ENCODE measurements around the gene GOLGA8O. TPM values are rescaled to one million over a fixed set of nuclear protein-coding genes. Genes with fewer than 3 reads are reported as not detected.
"Not testable (repeated sequence)": the region's sequence is repeated elsewhere in the genome, so short reads cannot be mapped to it uniquely, and the experiment has no call there.

GOLGA8O gene
- total and polyA plus RNA-seq, 10 of the 15 experiments (the other 5 are each of a cell fraction or from before 2014, with no cell fraction given) = 0.04 to 0.07 (median 0.05) TPM; not detected in 7

- BruUV-seq (replicated peaks); POLR2A ChIA-PET: not testable (repeated sequence)
These were observed 37.3 kb upstream of the GOLGA8O start for GRCh38 chr15:32492768-32493167.

GRCh38 chr15:32486474-32486873, 31.0 kb upstream of the GOLGA8O start:
- FAIRE-seq = not testable (repeated sequence)

More at GRCh38 chr15:32492768-32493167, 37.3 kb upstream of the GOLGA8O start:
- in situ Hi-C loops (cut with MboI); SMC1A ChIA-PET (ENCODE audit: uncharacterized antibody, unreplicated experiment); H3K9me3 ChIP-seq (replicated peaks; ENCODE audit: control insufficient read depth, insufficient read depth, low read length); H3K4me2 ChIP-seq (ENCODE audit: control insufficient read depth, insufficient read depth); H3K79me2 ChIP-seq (ENCODE audit: control insufficient read depth, insufficient read depth, low read length); H3K36me3 ChIP-seq (ENCODE audit: control insufficient read depth in 2 of 2, insufficient read depth in 2 of 2, low read length in 1 of 2); DNase-seq (ENCODE audit: low read depth, low spot score); H4K20me1 ChIP-seq (ENCODE audit: control insufficient read depth, insufficient read depth); H3K4me1 ChIP-seq (ENCODE audit: control insufficient read depth, insufficient read depth, low read length); FAIRE-seq; H2AFZ ChIP-seq (ENCODE audit: control insufficient read depth, low read depth, low read length); H3K4me3 ChIP-seq; H3K27me3 ChIP-seq (replicated peaks in 1 of 2; ENCODE audit: control insufficient read depth in 2 of 2, insufficient read depth in 2 of 2, low read length in 1 of 2); H3K9ac ChIP-seq (ENCODE audit: control insufficient read depth, insufficient read depth, low read length); intact Hi-C loops (cut with micrococcal nuclease; ENCODE audit: unreplicated experiment); RAD21 ChIA-PET (ENCODE audit: unreplicated experiment); H3K27ac ChIP-seq (ENCODE audit: control insufficient read depth, insufficient read depth); CTCF ChIA-PET; ATAC-seq: not testable (repeated sequence)
- no CpG with 5 or more reads among the region's 4 CpGs for WGBS (ENCODE audit: insufficient coverage, insufficient replicate concordance, low lambda C conversion rate, missing lambda C conversion rate)

DNA sequence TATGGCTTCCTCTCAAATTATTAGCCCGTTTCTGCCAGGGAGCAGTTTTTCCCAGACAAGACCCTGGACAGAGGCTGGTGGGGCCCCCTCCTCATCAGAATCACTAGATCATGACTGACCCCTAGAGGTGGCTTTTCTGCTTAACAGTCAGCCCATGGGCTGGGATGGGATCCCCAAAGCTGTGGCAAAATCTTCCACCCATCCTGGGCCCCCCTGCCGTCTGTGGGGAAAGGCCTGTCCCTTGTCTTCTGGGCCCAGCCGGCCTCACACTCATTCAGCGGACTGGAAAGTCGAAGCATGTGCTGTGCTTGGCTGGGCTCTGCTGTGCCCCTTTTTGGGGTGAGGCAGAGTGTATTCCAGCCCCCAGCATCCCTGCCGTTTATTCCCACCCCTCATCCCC, 27.9 kb upstream of the GOLGA8O start:
- in situ Hi-C loops (cut with MboI); DNase-seq (ENCODE audit: low read depth, low spot score); H3K9me3 ChIP-seq (replicated peaks; ENCODE audit: control insufficient read depth, insufficient read depth, low read length); H3K4me2 ChIP-seq (ENCODE audit: control insufficient read depth, insufficient read depth); ATAC-seq; H3K27ac ChIP-seq (ENCODE audit: control insufficient read depth, insufficient read depth); FAIRE-seq; H3K4me3 ChIP-seq; H2AFZ ChIP-seq (ENCODE audit: control insufficient read depth, low read depth, low read length); CTCF ChIA-PET; H3K27me3 ChIP-seq (replicated peaks in 1 of 2; ENCODE audit: control insufficient read depth in 2 of 2, insufficient read depth in 2 of 2, low read length in 1 of 2); H4K20me1 ChIP-seq (ENCODE audit: control insufficient read depth, insufficient read depth); H3K4me1 ChIP-seq (ENCODE audit: control insufficient read depth, insufficient read depth, low read length); RAD21 ChIA-PET (ENCODE audit: unreplicated experiment); POLR2A ChIA-PET; SMC1A ChIA-PET (ENCODE audit: uncharacterized antibody, unreplicated experiment); BruUV-seq (replicated peaks); intact Hi-C loops (cut with micrococcal nuclease; ENCODE audit: unreplicated experiment); H3K79me2 ChIP-seq (ENCODE audit: control insufficient read depth, insufficient read depth, low read length); H3K9ac ChIP-seq (ENCODE audit: control insufficient read depth, insufficient read depth, low read length); H3K36me3 ChIP-seq (ENCODE audit: control insufficient read depth in 2 of 2, insufficient read depth in 2 of 2, low read length in 1 of 2): not testable (repeated sequence)
- 3% methylated on average over 4 of the region's 6 CpGs for WGBS (ENCODE audit: insufficient coverage, insufficient replicate concordance, low lambda C conversion rate, missing lambda C conversion rate)

More at GRCh38 chr15:32486474-32486873, 31.0 kb upstream of the GOLGA8O start:
- SMC1A ChIA-PET (ENCODE audit: uncharacterized antibody, unreplicated experiment); H3K4me1 ChIP-seq (ENCODE audit: control insufficient read depth, insufficient read depth, low read length); DNase-seq (ENCODE audit: low read depth, low spot score); H3K27me3 ChIP-seq (replicated peaks in 1 of 2; ENCODE audit: control insufficient read depth in 2 of 2, insufficient read depth in 2 of 2, low read length in 1 of 2); H3K9ac ChIP-seq (ENCODE audit: control insufficient read depth, insufficient read depth, low read length); H3K36me3 ChIP-seq (ENCODE audit: control insufficient read depth in 2 of 2, insufficient read depth in 2 of 2, low read length in 1 of 2); H3K79me2 ChIP-seq (ENCODE audit: control insufficient read depth, insufficient read depth, low read length); POLR2A ChIA-PET; in situ Hi-C loops (cut with MboI); H3K27ac ChIP-seq (ENCODE audit: control insufficient read depth, insufficient read depth); RAD21 ChIA-PET (ENCODE audit: unreplicated experiment); intact Hi-C loops (cut with micrococcal nuclease; ENCODE audit: unreplicated experiment); ATAC-seq; BruUV-seq (replicated peaks); H2AFZ ChIP-seq (ENCODE audit: control insufficient read depth, low read depth, low read length); H3K4me3 ChIP-seq; H3K9me3 ChIP-seq (replicated peaks; ENCODE audit: control insufficient read depth, insufficient read depth, low read length); H3K4me2 ChIP-seq (ENCODE audit: control insufficient read depth, insufficient read depth); CTCF ChIA-PET; H4K20me1 ChIP-seq (ENCODE audit: control insufficient read depth, insufficient read depth): not testable (repeated sequence)
- WGBS (ENCODE audit: insufficient coverage, insufficient replicate concordance, low lambda C conversion rate, missing lambda C conversion rate) = 46% methylated on average over 2 of the region's 12 CpGs

GRCh38 chr15:32481683-32482082, 26.2 kb upstream of the GOLGA8O start:
- intact Hi-C loops (cut with micrococcal nuclease; ENCODE audit: unreplicated experiment); H3K4me3 ChIP-seq; DNase-seq (ENCODE audit: low read depth, low spot score); H3K4me1 ChIP-seq (ENCODE audit: control insufficient read depth, insufficient read depth, low read length); H3K79me2 ChIP-seq (ENCODE audit: control insufficient read depth, insufficient read depth, low read length); POLR2A ChIA-PET; H3K27me3 ChIP-seq (replicated peaks in 1 of 2; ENCODE audit: control insufficient read depth in 2 of 2, insufficient read depth in 2 of 2, low read length in 1 of 2); FAIRE-seq; SMC1A ChIA-PET (ENCODE audit: uncharacterized antibody, unreplicated experiment); BruUV-seq (replicated peaks); H3K4me2 ChIP-seq (ENCODE audit: control insufficient read depth, insufficient read depth); H3K9ac ChIP-seq (ENCODE audit: control insufficient read depth, insufficient read depth, low read length); H2AFZ ChIP-seq (ENCODE audit: control insufficient read depth, low read depth, low read length); H3K9me3 ChIP-seq (replicated peaks; ENCODE audit: control insufficient read depth, insufficient read depth, low read length); CTCF ChIA-PET; H3K27ac ChIP-seq (ENCODE audit: control insufficient read depth, insufficient read depth); RAD21 ChIA-PET (ENCODE audit: unreplicated experiment); H3K36me3 ChIP-seq (ENCODE audit: control insufficient read depth in 2 of 2, insufficient read depth in 2 of 2, low read length in 1 of 2); H4K20me1 ChIP-seq (ENCODE audit: control insufficient read depth, insufficient read depth); in situ Hi-C loops (cut with MboI); ATAC-seq: not testable (repeated sequence)
- no CpG with 5 or more reads among the region's 5 CpGs for WGBS (ENCODE audit: insufficient coverage, insufficient replicate concordance, low lambda C conversion rate, missing lambda C conversion rate)
